Natural killer cell treated with Interleukin-12 subunit alpha and Interleukin-12 subunit beta and Interleukin-15 and Interleukin-18, amount 100 ng/mL, for 72 hours (primary cell): ENCODE data around the gene MTCL1. TPM values are rescaled to one million over a fixed set of nuclear protein-coding genes. Genes with fewer than 3 reads are reported as not detected.

Experiments used
- ATAC-seq, 2 donors: fragments of 150-1000 bp; cut with Tn5 transposase in 1 of 2; sonication (Bioruptor Pico), chemical (Tn5 transposase) in 1 of 2; 2 replicates each; pipeline ENCODE4 v1.10.0; 2021
- DNase-seq: peaks from one replicate; pipeline ENCODE4 v3.0.0; 2022; ENCODE audit warnings: low spot score
- H3K27ac Mint-ChIP-seq, 2 donors: 1 replicate in 1 of 2; 2 replicates in 1 of 2; pipeline ENCODE4 v1.8.0; 2022; ENCODE audit warnings: mixed read lengths in 2 of 2, mild to moderate bottlenecking in 1 of 2, moderate library complexity in 1 of 2
- H3K27me3 Mint-ChIP-seq, 2 donors: 1 replicate in 1 of 2; 2 replicates in 1 of 2; pipeline ENCODE4 v1.8.0; 2022; ENCODE audit warnings: mixed read lengths in 2 of 2
- H3K36me3 Mint-ChIP-seq: one replicate; pipeline ENCODE4 v1.8.0; 2022; ENCODE audit warnings: mixed read lengths
- H3K4me1 Mint-ChIP-seq, 2 donors: 1 replicate in 1 of 2; 2 replicates in 1 of 2; pipeline ENCODE4 v1.8.0; 2022; ENCODE audit warnings: low read depth in 2 of 2, mixed read lengths in 2 of 2, mild to moderate bottlenecking in 1 of 2
- H3K4me3 Mint-ChIP-seq: one replicate; pipeline ENCODE4 v1.8.0; 2022; ENCODE audit warnings: mixed read lengths
- H3K9me3 Mint-ChIP-seq: 2 replicates; pipeline ENCODE4 v1.8.0; 2022; ENCODE audit warnings: mixed read lengths
- total RNA-seq, 2 donors: library from RNA; stranded (reverse); gene quantifications; one replicate each; pipeline ENCODE4 v1.2.3, GENCODE V29; 2022

The MTCL1 gene
- total RNA-seq, 2 donors from 2014 or later, result 0.38 to 0.50 TPM

DNA sequence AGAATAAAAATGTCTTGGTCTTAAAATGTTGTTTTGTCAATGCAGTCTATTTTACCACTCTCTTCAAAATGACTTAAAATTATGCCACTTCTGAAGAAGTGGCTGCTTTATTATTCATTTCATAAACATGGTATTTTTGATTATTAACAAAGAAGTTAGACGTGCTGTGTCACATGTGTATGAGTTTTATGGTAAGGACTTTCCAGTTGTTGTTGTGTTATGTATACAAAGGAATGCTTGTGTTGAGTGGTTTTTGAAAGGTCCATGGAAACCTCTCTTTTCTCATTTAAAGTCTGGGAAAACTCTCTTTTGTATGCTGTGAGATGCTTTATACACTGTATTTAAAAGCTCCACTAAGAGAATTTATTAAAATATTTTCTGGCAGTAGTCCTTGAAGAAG lies 116.2 kb downstream of the MTCL1 start:
- H3K9me3 Mint-ChIP-seq, result no peaks in the 10 kb centered on the region
- ATAC-seq (no peak), DNase-seq (no peak)
- no peaks in the 10 kb centered on the region for H3K36me3 Mint-ChIP-seq
- H3K27ac Mint-ChIP-seq, result no peak overlapping the region
- no peak overlapping the region for H3K4me3 Mint-ChIP-seq
- H3K27me3 Mint-ChIP-seq, result peaks cover 0 to 4% of the 10 kb centered on the region in 2 donors
- no peaks in the 10 kb centered on the region for H3K4me1 Mint-ChIP-seq

DNA sequence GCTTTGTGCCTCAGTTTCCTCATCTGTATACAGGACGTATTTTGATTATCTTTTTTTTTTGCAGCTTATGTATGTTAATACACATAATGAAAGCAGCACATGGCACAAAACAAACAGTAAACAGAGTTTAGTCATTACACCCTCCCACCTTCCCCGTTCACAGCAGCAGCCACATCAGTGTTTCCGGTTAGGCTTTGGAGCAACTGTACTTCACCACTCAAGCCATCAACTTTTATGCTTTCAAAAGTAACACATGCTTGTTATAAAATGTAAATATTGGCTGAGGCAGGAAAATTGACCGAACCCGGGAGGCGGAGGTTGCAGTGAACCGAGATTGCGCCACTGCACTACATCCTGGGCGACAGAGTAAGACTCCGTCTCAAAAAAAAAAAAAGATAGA lies 117.3 kb downstream of the MTCL1 start:
- ATAC-seq, result no peak
- Mint-ChIP-seq H3K27me3 (peaks cover 0 to 4% of the 10 kb centered on the region in 2 donors), H3K27ac (no peak overlapping the region), H3K4me3 (no peak overlapping the region), H3K4me1 (no peaks in the 10 kb centered on the region), H3K36me3 (no peaks in the 10 kb centered on the region), H3K9me3 (no peaks in the 10 kb centered on the region)
- DNase-seq, result no peak

DNA sequence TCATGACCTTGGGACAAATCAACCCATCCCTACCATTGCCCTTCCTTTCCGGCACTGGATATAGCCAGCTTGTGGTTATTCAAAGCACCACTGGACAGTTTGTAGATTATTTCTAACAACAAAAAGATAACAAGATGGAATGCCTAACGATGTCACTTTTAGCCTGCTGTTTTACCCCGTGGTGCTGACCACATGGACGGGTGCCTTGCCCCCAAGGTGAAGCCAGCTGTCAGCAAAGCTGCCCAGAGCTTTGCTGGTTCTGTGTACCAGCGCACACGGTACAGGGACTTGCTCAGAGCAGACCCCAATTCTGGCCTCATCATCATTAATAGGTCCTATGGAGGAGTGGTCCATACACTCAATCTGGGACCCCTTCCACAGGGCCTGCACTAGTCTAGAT lies 118.2 kb downstream of the MTCL1 start:
- H3K9me3 Mint-ChIP-seq, result no peaks in the 10 kb centered on the region
- H3K27me3 Mint-ChIP-seq, result peaks cover 0 to 4% of the 10 kb centered on the region in 2 donors
- DNase-seq, result no peak
- H3K36me3 Mint-ChIP-seq, result no peaks in the 10 kb centered on the region
- no peak overlapping the region for H3K4me3 Mint-ChIP-seq
- ATAC-seq, result no peak
- H3K4me1 Mint-ChIP-seq, result no peaks in the 10 kb centered on the region
- H3K27ac Mint-ChIP-seq, result no peak overlapping the region

DNA sequence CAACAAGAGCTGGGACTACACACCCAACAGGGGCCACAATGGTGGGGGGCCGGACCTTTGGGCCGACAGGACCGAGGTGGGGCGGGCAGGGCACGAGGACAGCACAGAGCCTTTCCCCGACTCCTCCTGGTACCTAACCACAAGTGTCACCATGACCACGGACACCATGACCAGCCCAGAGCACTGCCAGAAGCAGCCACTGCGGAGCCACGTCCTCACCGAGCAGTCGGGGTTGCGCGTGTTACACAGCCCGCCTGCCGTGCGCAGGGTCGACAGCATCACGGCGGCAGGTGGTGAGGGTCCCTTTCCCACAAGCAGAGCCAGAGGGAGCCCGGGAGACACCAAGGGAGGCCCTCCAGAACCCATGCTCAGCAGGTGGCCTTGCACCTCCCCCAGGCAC lies 119.5 kb downstream of the MTCL1 start:
- no peaks in the 10 kb centered on the region for H3K36me3 Mint-ChIP-seq
- ATAC-seq, result no peak
- H3K4me1 Mint-ChIP-seq, result no peaks in the 10 kb centered on the region
- H3K27ac Mint-ChIP-seq, result no peak overlapping the region
- no peak overlapping the region for H3K4me3 Mint-ChIP-seq
- DNase-seq, result no peak
- no peaks in the 10 kb centered on the region for H3K9me3 Mint-ChIP-seq
- H3K27me3 Mint-ChIP-seq, result peaks cover 2 to 4% of the 10 kb centered on the region in 2 donors

DNA sequence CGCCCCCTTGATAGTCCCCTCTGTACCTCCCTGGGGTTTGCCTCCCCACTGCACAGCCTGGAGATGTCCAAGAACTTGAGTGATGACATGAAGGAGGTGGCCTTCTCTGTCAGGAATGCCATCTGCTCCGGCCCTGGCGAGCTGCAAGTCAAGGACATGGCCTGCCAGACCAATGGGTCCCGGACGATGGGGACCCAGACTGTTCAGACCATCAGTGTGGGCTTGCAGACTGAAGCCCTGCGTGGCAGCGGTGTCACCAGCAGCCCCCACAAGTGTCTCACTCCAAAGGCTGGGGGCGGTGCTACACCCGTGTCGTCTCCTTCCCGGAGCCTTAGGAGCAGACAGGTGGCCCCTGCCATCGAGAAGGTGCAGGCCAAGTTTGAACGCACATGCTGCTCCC lies 119.9 kb downstream of the MTCL1 start:
- ATAC-seq (no peak), DNase-seq (no peak)
- no peak overlapping the region for H3K27ac Mint-ChIP-seq
- no peaks in the 10 kb centered on the region for H3K36me3 Mint-ChIP-seq
- no peak overlapping the region for H3K4me3 Mint-ChIP-seq
- H3K27me3 Mint-ChIP-seq, result peaks cover 2 to 7% of the 10 kb centered on the region in 2 donors
- H3K9me3 Mint-ChIP-seq, result no peaks in the 10 kb centered on the region
- no peaks in the 10 kb centered on the region for H3K4me1 Mint-ChIP-seq

DNA sequence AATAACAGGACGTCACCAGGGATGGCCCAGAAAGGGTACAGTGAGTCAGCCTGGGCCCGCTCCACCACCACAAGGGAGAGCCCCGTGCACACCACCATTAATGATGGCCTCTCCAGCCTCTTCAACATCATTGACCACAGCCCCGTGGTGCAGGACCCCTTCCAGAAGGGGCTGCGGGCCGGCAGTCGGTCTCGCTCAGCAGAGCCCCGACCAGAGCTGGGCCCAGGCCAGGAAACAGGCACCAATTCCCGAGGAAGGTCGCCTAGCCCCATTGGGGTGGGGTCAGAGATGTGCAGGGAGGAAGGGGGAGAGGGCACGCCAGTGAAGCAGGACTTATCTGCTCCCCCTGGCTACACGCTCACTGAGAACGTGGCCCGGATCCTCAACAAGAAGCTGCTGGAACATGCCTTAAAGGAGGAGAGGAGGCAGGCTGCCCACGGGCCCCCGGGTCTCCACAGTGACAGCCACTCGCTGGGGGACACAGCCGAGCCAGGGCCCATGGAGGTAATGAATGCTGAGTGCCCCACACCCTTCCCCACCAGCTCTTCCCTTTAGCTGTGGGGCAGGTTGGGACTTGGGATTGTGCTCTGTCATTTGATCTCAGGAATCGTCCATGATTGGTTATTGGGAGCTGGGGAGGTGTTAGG lies 120.5 kb downstream of the MTCL1 start:
- Mint-ChIP-seq H3K27ac (no peak overlapping the region), H3K4me3 (no peak overlapping the region), H3K9me3 (no peaks in the 10 kb centered on the region), H3K36me3 (no peaks in the 10 kb centered on the region), H3K4me1 (no peaks in the 10 kb centered on the region), H3K27me3 (peaks cover 2 to 13% of the 10 kb centered on the region in 2 donors)
- ATAC-seq, result no peak
- no peak for DNase-seq

DNA sequence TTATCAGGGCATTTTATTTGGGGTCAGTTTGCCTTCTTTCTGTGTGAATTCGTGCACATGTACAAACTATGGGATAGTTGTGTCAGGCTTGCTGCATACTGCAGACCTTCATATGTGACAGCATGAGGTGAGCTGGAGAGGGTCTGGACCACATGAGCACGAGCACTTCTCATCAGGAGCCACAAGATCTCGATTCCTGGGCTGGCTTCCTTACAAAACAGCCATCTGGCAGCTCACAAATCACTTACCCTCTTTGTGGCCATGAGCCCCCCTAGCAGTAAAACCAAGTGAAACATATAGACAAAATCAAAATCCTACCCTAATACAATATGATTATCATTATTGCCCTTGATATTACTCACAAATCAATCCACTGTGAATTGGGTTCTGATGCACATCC lies 121.2 kb downstream of the MTCL1 start:
- no peak for DNase-seq
- Mint-ChIP-seq H3K36me3 (no peaks in the 10 kb centered on the region), H3K27me3 (peaks cover 2 to 8% of the 10 kb centered on the region in 2 donors), H3K4me3 (no peak overlapping the region), H3K27ac (no peak overlapping the region), H3K4me1 (no peaks in the 10 kb centered on the region), H3K9me3 (no peaks in the 10 kb centered on the region)
- no peak for ATAC-seq

DNA sequence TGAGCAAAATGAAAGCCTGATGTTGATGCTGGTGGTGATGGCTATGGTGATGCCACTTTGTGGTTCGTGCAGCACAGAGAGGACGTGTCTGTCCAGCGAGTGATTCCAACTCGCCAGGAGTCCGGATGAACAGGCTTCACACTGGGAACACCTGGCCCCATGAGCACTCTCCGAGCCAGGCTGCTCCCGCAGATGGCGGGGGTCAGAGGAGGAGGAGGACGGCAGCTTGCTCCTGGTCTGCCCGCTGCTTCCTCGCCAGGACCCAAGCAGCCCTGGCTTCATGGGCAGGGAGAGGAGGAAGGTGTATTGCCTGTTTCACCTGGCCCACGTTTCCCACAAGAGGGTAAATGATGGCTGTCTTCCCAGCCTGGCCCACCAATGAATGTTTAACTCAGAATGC lies 121.6 kb downstream of the MTCL1 start:
- Mint-ChIP-seq H3K27ac (no peak overlapping the region), H3K4me1 (no peaks in the 10 kb centered on the region), H3K36me3 (no peaks in the 10 kb centered on the region), H3K27me3 (peaks cover 4 to 8% of the 10 kb centered on the region in 2 donors), H3K4me3 (no peak overlapping the region), H3K9me3 (no peaks in the 10 kb centered on the region)
- ATAC-seq (no peak), DNase-seq (no peak)

DNA sequence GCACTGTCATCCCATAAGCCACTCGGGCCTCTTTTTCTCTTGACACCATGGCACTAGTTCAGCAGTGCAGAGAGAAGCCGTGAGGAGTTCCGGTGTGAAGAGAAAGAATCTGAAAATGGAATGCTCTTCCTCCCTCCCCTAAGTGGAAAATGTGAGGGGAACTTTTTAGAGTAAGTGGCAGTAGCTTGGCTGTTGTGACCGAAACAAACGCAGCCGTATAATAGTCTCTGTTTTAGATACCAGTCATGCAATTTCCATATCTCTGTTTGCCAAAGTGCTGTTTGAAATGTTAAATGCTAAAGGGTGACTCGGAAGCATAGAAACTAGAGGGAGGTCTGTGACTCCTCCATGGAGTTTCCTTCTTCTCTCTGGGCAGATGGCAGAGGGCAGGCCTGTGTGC lies 122.9 kb downstream of the MTCL1 start:
- peaks cover 4 to 8% of the 10 kb centered on the region in 2 donors for H3K27me3 Mint-ChIP-seq
- H3K4me3 Mint-ChIP-seq, result no peak overlapping the region
- no peak overlapping the region for H3K27ac Mint-ChIP-seq
- no peak for DNase-seq
- no peak for ATAC-seq
- H3K9me3 Mint-ChIP-seq, result no peaks in the 10 kb centered on the region
- no peaks in the 10 kb centered on the region for H3K36me3 Mint-ChIP-seq
- H3K4me1 Mint-ChIP-seq, result no peaks in the 10 kb centered on the region

DNA sequence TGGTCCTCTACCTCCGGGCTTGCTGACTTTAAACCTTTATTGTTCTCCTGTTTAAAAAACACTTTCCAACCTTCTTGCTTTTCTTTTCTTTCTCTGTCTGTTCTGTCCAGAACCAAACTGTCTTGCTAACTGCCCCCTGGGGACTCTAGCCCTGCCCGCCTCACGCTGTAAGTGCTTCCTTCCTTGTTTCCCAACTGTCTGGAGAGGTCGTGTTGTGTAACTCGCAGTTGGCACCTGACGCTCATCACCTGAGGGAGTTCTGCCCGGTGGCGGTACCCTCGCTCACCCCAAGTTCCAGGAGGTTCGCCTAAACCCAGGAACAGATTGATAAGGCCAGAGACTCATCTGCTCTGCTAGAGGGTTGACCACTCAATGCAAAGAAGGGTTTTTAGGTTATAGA lies 123.4 kb downstream of the MTCL1 start:
- ATAC-seq, result no peak
- H3K27ac Mint-ChIP-seq, result no peak overlapping the region

DNA sequence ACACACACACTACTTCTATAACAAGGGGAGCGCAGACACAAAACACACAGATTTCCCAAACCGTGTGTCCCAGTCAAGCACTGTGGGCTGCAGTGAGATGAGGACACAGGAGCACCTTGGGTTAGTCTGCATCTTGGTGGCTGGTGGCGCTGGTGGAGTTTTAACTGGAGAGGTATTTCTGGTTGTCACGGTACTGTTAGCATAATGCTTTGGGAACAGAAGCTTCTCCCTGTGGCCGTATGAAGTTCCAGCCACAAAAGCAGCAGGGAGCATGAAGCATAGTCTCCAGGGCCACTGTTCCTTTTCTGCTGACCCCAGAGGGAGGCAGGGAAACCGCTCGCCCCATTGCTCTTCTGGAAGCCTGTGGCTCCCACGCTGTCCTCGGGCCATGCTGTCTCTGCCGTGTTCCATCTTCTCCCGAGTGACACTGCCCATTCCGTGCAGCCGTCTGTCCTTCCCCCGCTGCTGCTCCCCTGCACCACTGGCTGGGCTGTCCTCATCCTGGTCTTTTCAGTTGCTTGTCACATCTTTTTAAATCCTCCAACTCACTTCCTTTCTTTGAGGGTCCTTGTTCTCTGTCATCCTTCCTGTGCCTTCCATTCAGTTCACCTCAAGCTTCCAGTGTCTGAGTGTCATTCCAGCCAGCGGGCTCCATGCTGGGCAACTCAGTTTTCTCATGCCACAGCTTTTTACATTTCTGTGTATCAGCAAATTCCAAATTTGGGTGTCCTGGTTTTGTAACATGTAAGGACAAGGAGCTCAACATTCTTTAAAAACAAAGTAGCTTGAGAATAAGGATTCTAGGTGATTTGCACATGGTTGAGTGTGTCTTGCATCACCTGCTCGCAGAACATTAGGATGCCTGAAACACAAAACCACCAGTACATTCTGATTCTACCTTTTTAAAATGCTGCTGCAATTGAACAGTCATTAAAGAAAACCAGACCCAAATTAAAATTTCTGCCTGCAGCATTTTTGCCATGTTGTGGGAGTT lies 125.0 kb downstream of the MTCL1 start:
- H3K27me3 Mint-ChIP-seq, result peaks cover 9 to 16% of the 10 kb centered on the region in 2 donors
- no peak overlapping the region for H3K27ac Mint-ChIP-seq
- H3K4me3 Mint-ChIP-seq, result no peak overlapping the region
- ATAC-seq, result no peak
- no peaks in the 10 kb centered on the region for H3K36me3 Mint-ChIP-seq
- no peaks in the 10 kb centered on the region for H3K4me1 Mint-ChIP-seq
- DNase-seq, result no peak
- peaks cover 6% of the 10 kb centered on the region for H3K9me3 Mint-ChIP-seq

More for the DNA sequence above, 123.4 kb downstream of the MTCL1 start:
- H3K4me1 Mint-ChIP-seq, result no peaks in the 10 kb centered on the region
- H3K27me3 Mint-ChIP-seq, result peaks cover 4 to 8% of the 10 kb centered on the region in 2 donors
- H3K9me3 Mint-ChIP-seq, result peaks cover 2% of the 10 kb centered on the region
- H3K36me3 Mint-ChIP-seq, result no peaks in the 10 kb centered on the region
- no peak overlapping the region for H3K4me3 Mint-ChIP-seq
- DNase-seq, result no peak

DNA sequence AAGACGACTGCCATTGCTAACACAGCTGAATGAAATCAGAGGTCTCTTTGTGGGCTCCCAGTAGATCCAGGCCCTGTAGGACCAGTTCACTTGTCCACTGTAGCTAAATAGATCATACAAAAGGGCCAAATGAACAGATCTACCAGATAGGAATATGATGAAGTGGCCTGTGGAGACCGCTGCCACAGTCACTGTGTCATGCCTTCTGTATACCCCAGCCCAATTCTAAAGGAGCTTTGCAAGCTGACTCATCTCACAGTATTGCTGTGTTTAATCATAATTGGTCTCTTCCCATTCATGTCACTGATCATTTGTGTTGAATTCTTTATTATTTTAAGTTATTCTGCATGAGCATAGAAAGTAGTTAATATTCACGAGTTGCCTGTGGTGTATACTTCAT lies 125.8 kb downstream of the MTCL1 start:
- Mint-ChIP-seq H3K27ac (no peak overlapping the region), H3K36me3 (no peaks in the 10 kb centered on the region), H3K27me3 (peaks cover 9 to 18% of the 10 kb centered on the region in 2 donors), H3K4me3 (no peak overlapping the region), H3K9me3 (peaks cover 6% of the 10 kb centered on the region), H3K4me1 (no peaks in the 10 kb centered on the region)
- no peak for ATAC-seq
- DNase-seq, result no peak

DNA sequence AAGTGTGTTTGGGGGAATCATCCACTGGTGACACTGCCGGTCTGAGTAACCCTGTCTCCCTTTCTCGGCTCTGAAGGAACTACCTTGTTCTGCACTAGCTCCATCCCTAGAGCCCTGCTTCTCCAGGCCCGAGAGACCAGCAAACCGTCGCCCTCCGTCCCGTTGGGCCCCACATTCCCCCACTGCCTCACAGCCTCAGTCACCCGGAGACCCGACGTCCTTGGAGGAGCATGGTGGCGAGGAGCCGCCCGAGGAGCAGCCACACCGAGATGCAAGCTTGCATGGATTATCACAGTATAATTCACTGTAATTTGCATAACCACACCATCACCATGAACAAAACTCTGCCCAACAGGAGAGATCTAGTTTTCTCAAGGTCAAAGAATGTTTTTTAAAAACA lies 126.2 kb downstream of the MTCL1 start:
- DNase-seq (no peak), ATAC-seq (peak in 1 of 2 donors; percentile 9)
- H3K27me3 Mint-ChIP-seq, result peaks cover 9 to 18% of the 10 kb centered on the region in 2 donors
- H3K4me1 Mint-ChIP-seq, result no peaks in the 10 kb centered on the region
- H3K27ac Mint-ChIP-seq, result no peak overlapping the region
- no peak overlapping the region for H3K4me3 Mint-ChIP-seq
- peaks cover 6% of the 10 kb centered on the region for H3K9me3 Mint-ChIP-seq
- no peaks in the 10 kb centered on the region for H3K36me3 Mint-ChIP-seq

DNA sequence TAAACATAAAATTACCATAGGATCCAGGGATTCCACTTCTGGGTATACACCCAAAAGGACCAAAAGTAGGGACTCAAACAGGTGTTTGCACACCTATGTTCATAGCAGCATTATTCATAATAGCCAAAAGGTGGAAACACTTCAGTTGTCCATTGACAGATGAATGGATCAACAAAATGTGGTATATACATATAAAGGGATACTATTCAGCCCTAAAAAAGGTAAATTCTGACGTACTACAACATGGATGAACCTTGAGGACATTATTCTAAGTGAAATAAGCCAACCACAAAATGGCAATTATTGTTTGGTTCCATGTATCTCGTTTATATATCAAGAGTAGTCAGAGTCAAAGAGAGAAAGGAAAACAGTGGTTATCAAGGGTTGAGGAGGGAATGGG lies 128.1 kb downstream of the MTCL1 start:
- no peak overlapping the region for H3K4me3 Mint-ChIP-seq
- no peaks in the 10 kb centered on the region for H3K36me3 Mint-ChIP-seq
- H3K27ac Mint-ChIP-seq, result no peak overlapping the region
- peaks cover 6% of the 10 kb centered on the region for H3K9me3 Mint-ChIP-seq
- ATAC-seq (no peak), DNase-seq (no peak)
- peaks cover 11 to 18% of the 10 kb centered on the region in 2 donors for H3K27me3 Mint-ChIP-seq
- H3K4me1 Mint-ChIP-seq, result no peaks in the 10 kb centered on the region
